Measurements from ENCODE around the gene FGF9. TPM values are rescaled to one million over a fixed set of nuclear protein-coding genes. Genes with fewer than 3 reads are reported as not detected.

FGF9 gene
- polyA plus RNA-seq, 1 donor (not counting 4 experiments of a cell fraction or from before 2014, with no cell fraction given) = not detected

DNA sequence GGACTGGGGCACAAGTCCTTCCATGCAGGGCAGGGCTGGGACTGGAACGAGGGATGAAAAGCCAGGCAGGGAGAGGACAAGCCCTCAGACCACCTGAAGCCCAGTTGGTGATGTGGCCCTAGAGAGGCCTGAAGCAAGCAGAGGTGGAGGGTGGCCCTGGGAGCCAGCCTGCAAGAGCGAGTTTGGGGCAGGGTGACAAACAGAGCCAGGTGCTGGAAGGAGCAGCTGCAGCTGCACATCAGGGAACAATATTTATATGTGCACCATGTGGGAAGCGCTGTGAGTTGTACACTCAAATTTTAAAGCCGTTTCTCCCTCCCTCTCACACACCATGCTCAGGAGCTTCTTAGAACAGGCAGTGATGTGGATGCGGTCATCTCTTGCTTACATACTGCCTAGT lies 67.8 kb downstream of the FGF9 start:
- H3K9ac ChIP-seq (ENCODE audit: control insufficient read depth, extremely low read depth, insufficient read depth, low read length) = no peak overlapping the region
- no peak overlapping the region for H3K4me2 ChIP-seq (ENCODE audit: control insufficient read depth, extremely low read depth, insufficient read depth, low read depth, low read length)
- no peak overlapping the region for H2AFZ ChIP-seq (ENCODE audit: control insufficient read depth, low read length)
- no peak overlapping the region for H3K4me3 ChIP-seq (ENCODE audit: control insufficient read depth in 2 of 3, extremely low read depth in 1 of 3, insufficient read depth in 2 of 3, low read depth in 1 of 3, low read length in 3 of 3)
- dilution Hi-C loops (cut with MboI; ENCODE audit: extremely low pct_ligation_motif_present, low sequenced_read_pairs) = no loop called here
- FAIRE-seq (no peak), DNase-seq (ENCODE audit: low read depth, low spot score) (no peak)
- H3K27me3 ChIP-seq (ENCODE audit: control insufficient read depth, extremely low read depth, insufficient read depth, low read length) = no peaks in the 10 kb centered on the region
- no peaks in the 10 kb centered on the region for H4K20me1 ChIP-seq (ENCODE audit: control insufficient read depth, extremely low read depth, insufficient read depth, low read length)
- no peak overlapping the region for H3K27ac ChIP-seq (ENCODE audit: control insufficient read depth, insufficient read depth, low read length)
- TF ChIP-seq, protein P1, sequence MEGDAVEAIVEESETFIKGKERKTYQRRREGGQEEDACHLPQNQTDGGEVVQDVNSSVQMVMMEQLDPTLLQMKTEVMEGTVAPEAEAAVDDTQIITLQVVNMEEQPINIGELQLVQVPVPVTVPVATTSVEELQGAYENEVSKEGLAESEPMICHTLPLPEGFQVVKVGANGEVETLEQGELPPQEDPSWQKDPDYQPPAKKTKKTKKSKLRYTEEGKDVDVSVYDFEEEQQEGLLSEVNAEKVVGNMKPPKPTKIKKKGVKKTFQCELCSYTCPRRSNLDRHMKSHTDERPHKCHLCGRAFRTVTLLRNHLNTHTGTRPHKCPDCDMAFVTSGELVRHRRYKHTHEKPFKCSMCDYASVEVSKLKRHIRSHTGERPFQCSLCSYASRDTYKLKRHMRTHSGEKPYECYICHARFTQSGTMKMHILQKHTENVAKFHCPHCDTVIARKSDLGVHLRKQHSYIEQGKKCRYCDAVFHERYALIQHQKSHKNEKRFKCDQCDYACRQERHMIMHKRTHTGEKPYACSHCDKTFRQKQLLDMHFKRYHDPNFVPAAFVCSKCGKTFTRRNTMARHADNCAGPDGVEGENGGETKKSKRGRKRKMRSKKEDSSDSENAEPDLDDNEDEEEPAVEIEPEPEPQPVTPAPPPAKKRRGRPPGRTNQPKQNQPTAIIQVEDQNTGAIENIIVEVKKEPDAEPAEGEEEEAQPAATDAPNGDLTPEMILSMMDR (optimal IDR thresholded peaks at IDR 0.05 in 1 of 3, IDR thresholded peaks at IDR 0.05 in 1 of 3, conservative IDR thresholded peaks at IDR 0.05 in 1 of 3; ENCODE audit: extremely low read depth in 1 of 3, insufficient read depth in 2 of 3, low read length in 3 of 3) = no peak
- TF ChIP-seq EZH2 (IDR thresholded peaks at IDR 0.05; ENCODE audit: low read length) = no peak
- peaks cover 8% of the 10 kb centered on the region for H3K4me1 ChIP-seq (ENCODE audit: control insufficient read depth, extremely low read depth, insufficient read depth, low read length)
- no peaks in the 10 kb centered on the region for H3K9me3 ChIP-seq (ENCODE audit: control insufficient read depth, low read depth, low read length)
- no peaks in the 10 kb centered on the region for H3K36me3 ChIP-seq (ENCODE audit: control insufficient read depth in 2 of 2, extremely low read depth in 1 of 2, insufficient read depth in 2 of 2, low read length in 2 of 2)
- no peaks in the 10 kb centered on the region for H3K9me1 ChIP-seq (ENCODE audit: control insufficient read depth, extremely low read depth, insufficient read depth, low read length)
- H3K79me2 ChIP-seq (ENCODE audit: control insufficient read depth, insufficient read depth, low read length) = no peaks in the 10 kb centered on the region

DNA sequence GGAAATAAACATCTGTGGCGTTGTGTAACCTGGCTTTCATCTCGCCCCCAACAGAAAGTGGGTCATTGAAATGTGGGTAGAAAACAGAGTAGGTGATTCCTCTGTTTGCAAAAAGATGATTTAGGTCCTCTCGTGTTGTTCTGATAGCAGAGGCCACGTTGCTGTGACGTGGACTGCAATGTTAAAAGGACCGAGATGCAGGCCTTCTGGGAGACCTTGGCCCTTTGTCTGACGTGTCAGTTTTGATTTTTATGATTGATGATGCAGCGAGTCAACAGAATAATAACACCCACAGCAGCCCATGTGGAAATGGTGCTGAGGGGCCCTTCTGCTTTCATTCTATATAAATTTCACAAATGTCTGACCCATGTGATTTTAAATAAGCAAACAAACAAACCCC lies 68.9 kb downstream of the FGF9 start:
- H3K27me3 ChIP-seq (ENCODE audit: control insufficient read depth, extremely low read depth, insufficient read depth, low read length) = no peaks in the 10 kb centered on the region
- H3K27ac ChIP-seq (ENCODE audit: control insufficient read depth, insufficient read depth, low read length) = no peak overlapping the region
- no peaks in the 10 kb centered on the region for H3K9me3 ChIP-seq (ENCODE audit: control insufficient read depth, low read depth, low read length)
- FAIRE-seq (no peak), DNase-seq (ENCODE audit: low read depth, low spot score) (no peak)
- H3K36me3 ChIP-seq (ENCODE audit: control insufficient read depth in 2 of 2, extremely low read depth in 1 of 2, insufficient read depth in 2 of 2, low read length in 2 of 2) = no peaks in the 10 kb centered on the region
- dilution Hi-C loops (cut with MboI; ENCODE audit: extremely low pct_ligation_motif_present, low sequenced_read_pairs) = no loop called here
- no peak overlapping the region for H3K4me2 ChIP-seq (ENCODE audit: control insufficient read depth, extremely low read depth, insufficient read depth, low read depth, low read length)
- no peak overlapping the region for H3K9ac ChIP-seq (ENCODE audit: control insufficient read depth, extremely low read depth, insufficient read depth, low read length)
- TF ChIP-seq EZH2 (IDR thresholded peaks at IDR 0.05; ENCODE audit: low read length) = no peak
- TF ChIP-seq, protein P1 (optimal IDR thresholded peaks at IDR 0.05 in 1 of 3, IDR thresholded peaks at IDR 0.05 in 1 of 3, conservative IDR thresholded peaks at IDR 0.05 in 1 of 3; ENCODE audit: extremely low read depth in 1 of 3, insufficient read depth in 2 of 3, low read length in 3 of 3) = no peak
- H2AFZ ChIP-seq (ENCODE audit: control insufficient read depth, low read length) = no peak overlapping the region
- H3K4me1 ChIP-seq (ENCODE audit: control insufficient read depth, extremely low read depth, insufficient read depth, low read length) = no peaks in the 10 kb centered on the region
- no peak overlapping the region for H3K4me3 ChIP-seq (ENCODE audit: control insufficient read depth in 2 of 3, extremely low read depth in 1 of 3, insufficient read depth in 2 of 3, low read depth in 1 of 3, low read length in 3 of 3)
- H3K9me1 ChIP-seq (ENCODE audit: control insufficient read depth, extremely low read depth, insufficient read depth, low read length) = no peaks in the 10 kb centered on the region
- no peaks in the 10 kb centered on the region for H3K79me2 ChIP-seq (ENCODE audit: control insufficient read depth, insufficient read depth, low read length)
- H4K20me1 ChIP-seq (ENCODE audit: control insufficient read depth, extremely low read depth, insufficient read depth, low read length) = no peaks in the 10 kb centered on the region
